Measurements from ENCODE around the gene OR2F1. TPM values are rescaled to one million over a fixed set of nuclear protein-coding genes. Genes with fewer than 3 reads are reported as not detected.

The OR2F1 gene
- total RNA-seq, 1 experiment from 2014 or later: not detected

- ChIA-PET CTCF (no interaction called here), POLR2A (no interaction called here), RAD21 (ENCODE audit: low non-redundant PET in 1 of 2, low total read pairs in 2 of 2, uncharacterized antibody in 2 of 2, unreplicated experiment in 2 of 2) (no interaction called here)
- no peak overlapping the region for H3K4me2 ChIP-seq (ENCODE audit: low read length)
- TF ChIP-seq ELF1 (IDR thresholded peaks at IDR 0.05; ENCODE audit: borderline replicate concordance, low read depth) (no peak), POLR2AphosphoS5 (IDR thresholded peaks at IDR 0.05; ENCODE audit: low read depth, low read length) (no peak), SIN3A (IDR thresholded peaks at IDR 0.05; ENCODE audit: low read depth) (no peak), JUND (IDR thresholded peaks at IDR 0.05) (no peak), YY1 (IDR thresholded peaks at IDR 0.05; ENCODE audit: extremely low read depth, insufficient replicate concordance, low read depth, low read length) (no peak), ZNF274 (IDR thresholded peaks at IDR 0.05; ENCODE audit: low read depth, low read length) (no peak), EZH2phosphoT487 (IDR thresholded peaks at IDR 0.05; ENCODE audit: borderline replicate concordance) (no peak), EGR1 (IDR thresholded peaks at IDR 0.05; ENCODE audit: low read depth) (no peak), CTCF (IDR thresholded peaks at IDR 0.05 in 2 of 3, conservative IDR thresholded peaks at IDR 0.05 in 1 of 3; ENCODE audit: borderline replicate concordance in 1 of 3, insufficient read depth in 1 of 3, low read depth in 2 of 3, low read length in 2 of 3) (no peak), CBX3 (IDR thresholded peaks at IDR 0.05; ENCODE audit: low read depth) (no peak), POLR2A (IDR thresholded peaks at IDR 0.05; ENCODE audit: borderline replicate concordance, extremely low read depth, insufficient read depth, insufficient read length) (no peak), ZFX (IDR thresholded peaks at IDR 0.05) (no peak)
- TF ChIP-seq, protein P1, sequence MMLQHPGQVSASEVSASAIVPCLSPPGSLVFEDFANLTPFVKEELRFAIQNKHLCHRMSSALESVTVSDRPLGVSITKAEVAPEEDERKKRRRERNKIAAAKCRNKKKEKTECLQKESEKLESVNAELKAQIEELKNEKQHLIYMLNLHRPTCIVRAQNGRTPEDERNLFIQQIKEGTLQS (IDR thresholded peaks at IDR 0.05): no peak
- TF ChIP-seq, protein P2, sequence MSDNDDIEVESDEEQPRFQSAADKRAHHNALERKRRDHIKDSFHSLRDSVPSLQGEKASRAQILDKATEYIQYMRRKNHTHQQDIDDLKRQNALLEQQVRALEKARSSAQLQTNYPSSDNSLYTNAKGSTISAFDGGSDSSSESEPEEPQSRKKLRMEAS (IDR thresholded peaks at IDR 0.05): no peak
- no peak overlapping the region for H3K27ac ChIP-seq (ENCODE audit: low read depth, low read length)
- no peaks in the 10 kb centered on the region for H3K36me3 ChIP-seq (ENCODE audit: control insufficient read depth in 1 of 2, insufficient read depth in 2 of 2, low read length in 2 of 2)
- H4K20me1 ChIP-seq (ENCODE audit: insufficient read depth): no peaks in the 10 kb centered on the region
- H3K9me2 ChIP-seq (ENCODE audit: insufficient read depth): no peaks in the 10 kb centered on the region
- H2AFZ ChIP-seq (ENCODE audit: low read depth, low read length, poor library complexity, severe bottlenecking): no peak overlapping the region
- H3K27me3 ChIP-seq (ENCODE audit: insufficient read depth, low read length): no peaks in the 10 kb centered on the region
- no peak for DNase-seq (ENCODE audit: low read depth, low spot score)
- no peaks in the 10 kb centered on the region for H3K79me2 ChIP-seq (ENCODE audit: insufficient read depth, low read length)
- intact Hi-C loops (cut with micrococcal nuclease): no loop called here
- no peaks in the 10 kb centered on the region for H3K9me3 ChIP-seq (ENCODE audit: control insufficient read depth in 1 of 2, insufficient read depth in 1 of 2, low read depth in 1 of 2, low read length in 2 of 2)
- no peak for ATAC-seq
- no peaks in the 10 kb centered on the region for H3K4me1 ChIP-seq (ENCODE audit: control insufficient read depth in 1 of 2, insufficient read depth in 2 of 2, low read length in 2 of 2)
- no TSS peak for BruUV-seq (replicated peaks)
- no peak overlapping the region for H3K4me3 ChIP-seq (replicated peaks in 1 of 2; ENCODE audit: low read depth in 1 of 2, low read length in 2 of 2)
- no peak overlapping the region for H3K9ac ChIP-seq (ENCODE audit: low read length)
Observed at GRCh38 chr7:143965280-143965679, 10.6 kb downstream of the OR2F1 start.
